GM19238 (cell line): ENCODE measurements around the gene NGFR.
"Not testable (repeated sequence)": the region's sequence is repeated elsewhere in the genome, so short reads cannot be mapped to it uniquely, and the experiment has no call there.

ENCODE experiments used
- DNase-seq: peaks from one replicate; pipeline ENCODE4 v3.0.0; 2011; ENCODE audit warnings: low spot score; ENCODE audit not compliant: insufficient read length

The NGFR gene

DNA sequence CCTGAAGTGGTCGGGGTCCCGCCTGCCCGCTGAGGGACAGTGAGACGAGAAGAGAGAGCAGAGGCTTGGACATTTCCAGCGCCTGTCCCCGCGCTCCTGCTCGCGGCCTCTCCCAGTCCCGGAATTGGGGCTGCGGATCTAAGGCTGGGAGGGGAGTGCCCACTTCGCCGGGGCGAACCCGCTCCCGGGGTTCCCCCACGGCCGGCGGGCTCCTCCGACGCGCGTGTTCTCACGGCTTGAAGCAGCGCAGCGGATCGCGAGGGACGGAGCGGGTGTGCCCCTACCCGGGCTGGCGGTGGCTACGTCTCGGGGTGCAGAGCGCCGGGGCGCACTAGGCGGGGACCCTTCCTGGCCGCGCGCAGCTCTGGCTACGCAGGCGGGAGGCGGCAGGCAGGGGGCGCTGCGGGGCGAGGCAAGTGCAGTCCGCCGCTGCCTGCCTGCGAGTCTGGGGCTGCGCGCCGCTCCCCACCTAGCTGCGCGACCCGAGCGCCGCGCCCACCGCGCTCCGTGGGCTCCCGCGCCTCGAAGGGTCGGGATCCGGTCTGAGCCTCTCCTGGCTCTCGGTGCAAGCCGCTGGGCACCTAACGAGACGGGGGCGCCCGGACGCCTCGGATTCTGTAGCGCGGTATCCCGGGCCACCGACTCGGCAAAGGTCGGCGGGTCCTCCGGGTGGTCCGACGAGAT, 1.2 kb downstream of the NGFR start:
- DNase-seq, result peak; percentile 84

DNA sequence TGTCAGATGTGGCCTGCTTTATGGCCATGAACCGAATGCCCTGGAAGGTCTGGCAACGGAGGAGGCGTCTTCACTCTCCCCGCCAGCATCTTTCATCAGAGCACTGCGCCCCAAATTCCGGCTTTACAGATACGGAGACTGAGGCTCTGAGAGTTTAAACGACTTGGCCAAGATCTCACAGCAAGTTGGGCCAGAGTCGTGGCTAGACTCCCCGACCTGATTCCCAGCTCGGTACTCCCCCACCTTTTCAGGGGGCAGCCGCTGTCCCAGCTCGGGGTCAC, 1.7 kb downstream of the NGFR start:
- no peak for DNase-seq

DNA sequence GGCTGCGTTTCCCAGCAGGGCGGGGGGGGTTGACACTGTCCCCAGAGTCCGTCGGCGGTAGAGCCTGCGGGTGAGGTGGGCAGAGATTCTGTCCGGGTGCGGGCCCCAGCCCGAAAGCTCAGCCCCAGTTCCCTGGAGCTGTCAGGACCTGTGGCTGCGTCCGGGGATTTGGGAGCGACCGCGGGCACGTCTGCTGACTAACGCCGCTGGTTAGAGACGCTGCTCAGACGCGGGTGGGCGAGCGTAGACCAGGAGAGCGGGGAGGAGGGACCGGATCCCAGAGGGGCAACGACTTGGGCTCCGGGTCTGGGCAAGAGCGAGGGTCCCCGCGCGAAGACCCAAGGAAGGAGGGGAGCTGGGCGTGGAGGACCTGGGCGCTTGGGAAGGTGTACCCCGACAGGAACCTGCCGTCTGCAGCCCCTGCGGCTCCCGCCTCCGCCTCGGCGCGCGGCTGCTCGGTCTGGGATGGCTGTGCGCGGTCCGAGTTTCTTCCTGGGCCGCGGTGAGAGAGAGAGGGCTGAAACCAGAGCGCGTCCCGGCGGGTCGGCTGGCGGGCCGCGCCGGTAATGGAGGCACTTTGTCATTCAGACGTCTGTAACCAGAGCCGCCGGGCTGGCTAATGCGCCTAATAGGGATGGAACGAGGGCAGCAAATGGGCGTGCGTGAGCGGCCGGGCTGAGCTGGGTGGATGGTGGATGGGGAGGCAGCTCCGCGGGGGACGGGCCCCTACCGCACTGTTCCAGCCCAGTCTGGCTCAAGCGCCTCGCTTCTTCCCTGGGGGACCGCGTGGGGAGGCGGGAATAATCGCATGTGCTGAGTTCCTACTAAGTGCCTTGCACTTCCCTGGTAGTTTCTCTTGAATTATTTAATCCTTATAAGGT, 2.3 kb downstream of the NGFR start:
- no peak for DNase-seq

DNA sequence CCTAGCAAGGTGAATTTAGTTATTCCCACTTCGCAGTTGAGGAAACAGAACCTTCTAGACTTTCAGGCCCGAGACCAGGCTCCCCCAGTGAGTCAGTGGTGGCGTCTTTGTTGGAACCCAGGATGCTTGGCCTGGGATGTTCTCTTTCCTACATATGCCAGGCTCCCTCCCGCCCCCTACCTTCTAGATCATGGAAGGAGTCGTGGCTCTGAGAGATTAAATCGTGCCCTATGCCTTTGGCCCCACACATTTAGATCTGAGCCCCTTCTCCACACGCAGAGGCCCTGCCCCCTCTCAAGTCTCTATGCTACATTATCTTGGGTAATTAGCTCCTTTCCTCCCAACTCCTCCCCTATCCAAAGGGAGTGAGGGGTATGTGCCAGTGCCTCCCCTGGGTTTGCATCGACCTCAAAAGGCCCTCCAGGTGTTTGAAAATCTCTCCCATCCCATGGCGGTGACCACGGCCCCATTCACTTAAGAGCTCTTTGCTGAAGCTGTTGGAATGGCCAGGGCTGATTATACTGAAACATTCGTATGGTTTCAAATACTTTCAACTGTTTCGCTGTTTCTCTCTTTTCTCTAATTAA, 3.0 kb downstream of the NGFR start:
- no peak for DNase-seq

DNA sequence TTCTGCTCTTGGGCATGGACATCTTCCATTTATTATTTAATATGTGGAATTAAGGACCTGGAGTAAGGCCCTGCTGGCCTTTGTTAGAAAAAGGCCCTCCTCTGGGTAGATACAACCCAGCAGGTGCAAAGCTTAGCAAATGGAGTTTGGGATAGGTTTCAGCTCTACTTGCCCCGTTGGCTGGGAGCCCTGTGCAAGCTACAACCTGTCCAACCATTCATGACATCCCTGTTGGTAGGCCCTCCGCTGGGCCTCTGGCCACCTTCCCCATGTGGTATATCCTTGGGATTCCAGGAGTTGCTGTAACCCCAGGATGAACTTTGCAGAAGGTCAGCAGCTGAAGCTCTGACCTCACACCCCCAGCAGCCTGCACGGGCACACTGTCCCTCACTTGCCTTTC, 6.4 kb downstream of the NGFR start:
- no peak for DNase-seq

DNA sequence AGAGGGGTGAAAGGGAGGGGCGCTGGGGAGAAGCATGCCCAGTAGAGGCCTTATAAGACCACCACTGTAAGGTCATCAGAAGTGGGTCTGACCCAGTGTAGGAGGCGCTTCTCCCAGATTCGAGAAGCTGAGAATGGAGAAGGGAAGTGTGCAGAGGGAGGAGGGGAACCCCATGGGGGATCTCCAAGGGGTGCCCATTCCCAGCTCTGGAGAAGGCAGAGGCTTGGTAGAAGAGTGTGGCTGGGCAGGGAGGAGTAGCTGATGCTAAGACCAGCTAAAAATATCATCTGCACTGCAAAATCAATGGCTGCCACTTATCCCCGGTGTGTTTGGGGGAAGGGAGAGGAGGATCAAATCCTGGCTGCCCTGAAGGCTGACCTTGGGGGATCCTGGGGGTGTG, 7.2 kb downstream of the NGFR start:
- no peak for DNase-seq

DNA sequence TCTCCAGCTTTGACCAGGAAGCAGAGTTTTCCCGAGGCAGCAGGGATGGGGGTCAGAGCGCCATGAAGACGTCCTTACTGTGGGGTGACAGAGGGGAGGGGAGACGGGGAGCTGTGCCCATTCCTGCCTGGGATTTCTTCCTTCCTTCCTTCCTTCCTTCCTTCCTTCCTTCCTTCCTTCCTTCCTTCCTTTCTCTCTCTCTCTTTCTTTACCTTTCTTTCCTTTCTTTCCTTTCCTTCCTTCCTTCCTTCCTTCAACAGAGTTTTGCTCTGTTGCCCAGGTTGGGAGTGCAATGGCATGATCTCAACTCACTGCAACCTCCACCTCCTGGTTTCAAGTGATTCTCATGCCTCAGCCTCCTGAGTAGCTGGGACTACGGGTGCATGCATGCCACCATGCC, 7.6 kb downstream of the NGFR start:
- not testable (repeated sequence) for DNase-seq

DNA sequence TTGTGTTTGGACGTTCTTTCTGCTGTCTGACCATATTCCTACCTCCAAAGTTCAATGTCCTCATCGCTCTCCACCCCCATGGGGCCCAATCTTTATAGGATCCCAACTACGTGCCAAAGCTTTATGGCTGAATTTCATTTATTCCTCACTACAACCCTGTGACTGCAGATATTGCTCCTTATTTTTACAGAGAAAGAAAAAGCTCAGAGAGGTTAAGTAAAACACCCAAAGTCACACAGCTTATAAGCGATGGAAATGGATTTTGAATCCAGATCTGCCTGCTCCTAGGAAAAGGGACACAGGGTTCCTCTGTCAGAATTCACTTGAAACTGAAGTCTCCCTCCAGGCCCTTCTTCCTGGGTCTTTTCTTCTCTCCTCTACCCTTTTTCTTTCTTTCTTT, 9.3 kb downstream of the NGFR start:
- no peak for DNase-seq

DNA sequence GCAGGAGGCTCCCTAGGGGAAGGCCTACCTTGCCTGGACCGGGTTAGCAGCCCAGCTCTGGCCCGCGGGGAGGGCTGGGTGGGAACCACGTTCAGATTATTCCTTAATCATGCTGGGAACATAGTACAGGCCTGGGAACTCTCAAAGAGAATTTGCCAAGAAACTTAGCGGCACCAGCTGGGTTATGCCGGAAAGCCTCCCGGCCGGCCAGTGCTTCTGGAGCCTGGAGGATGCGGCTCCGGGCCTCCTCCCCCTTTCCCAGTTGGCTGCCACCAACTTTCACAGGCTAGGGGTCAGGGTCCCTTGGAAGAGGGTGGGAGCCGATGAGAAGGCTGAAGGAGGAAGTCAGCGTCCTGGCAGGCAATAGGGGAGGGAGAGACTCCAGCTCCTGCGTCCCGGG, 10.8 kb downstream of the NGFR start:
- DNase-seq, result no peak

DNA sequence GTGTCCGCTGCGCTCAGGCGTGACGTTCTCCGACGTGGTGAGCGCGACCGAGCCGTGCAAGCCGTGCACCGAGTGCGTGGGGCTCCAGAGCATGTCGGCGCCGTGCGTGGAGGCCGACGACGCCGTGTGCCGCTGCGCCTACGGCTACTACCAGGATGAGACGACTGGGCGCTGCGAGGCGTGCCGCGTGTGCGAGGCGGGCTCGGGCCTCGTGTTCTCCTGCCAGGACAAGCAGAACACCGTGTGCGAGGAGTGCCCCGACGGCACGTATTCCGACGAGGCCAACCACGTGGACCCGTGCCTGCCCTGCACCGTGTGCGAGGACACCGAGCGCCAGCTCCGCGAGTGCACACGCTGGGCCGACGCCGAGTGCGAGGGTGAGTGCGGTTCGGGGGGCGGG, 11.2 kb downstream of the NGFR start:
- DNase-seq, result no peak

DNA sequence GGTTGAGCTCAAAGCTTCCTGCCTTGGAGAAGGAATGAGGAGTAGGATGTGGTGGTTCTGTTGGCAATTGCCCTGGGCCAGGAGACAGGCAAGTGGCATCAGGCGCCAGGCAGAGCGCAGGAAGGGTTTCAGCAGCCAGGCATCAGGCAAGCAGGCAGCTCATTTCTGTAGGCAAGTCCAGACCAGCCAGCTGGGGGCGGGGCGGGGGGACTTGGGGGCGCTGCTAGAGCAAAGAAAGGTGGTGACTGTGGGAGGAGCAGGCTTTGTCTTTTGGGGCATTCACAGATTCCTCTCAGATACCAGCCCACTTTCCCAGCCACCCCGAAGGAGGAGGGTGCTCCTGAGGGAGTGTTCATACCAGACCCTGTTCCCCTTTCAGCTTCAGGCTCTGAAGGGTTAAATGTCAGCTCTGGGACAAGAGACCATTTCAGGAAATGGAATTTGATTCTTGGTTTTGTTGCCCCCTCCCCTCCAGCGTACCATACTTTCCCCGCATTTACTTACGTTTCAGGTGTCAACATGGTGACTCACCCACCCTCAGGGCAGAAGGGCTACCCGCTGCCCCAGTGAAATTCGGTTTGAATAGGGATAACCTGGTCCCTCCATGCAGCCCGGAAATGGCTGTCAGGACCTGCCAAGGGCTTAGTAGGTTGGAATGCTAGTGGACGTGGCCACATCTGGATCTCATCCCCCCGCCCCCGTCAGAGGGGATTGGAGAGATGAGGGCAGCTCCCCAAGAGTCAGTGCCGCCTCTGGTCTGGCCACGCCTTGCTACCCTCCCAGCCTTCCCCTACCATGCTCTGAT, 13.2 kb downstream of the NGFR start:
- DNase-seq, result no peak

DNA sequence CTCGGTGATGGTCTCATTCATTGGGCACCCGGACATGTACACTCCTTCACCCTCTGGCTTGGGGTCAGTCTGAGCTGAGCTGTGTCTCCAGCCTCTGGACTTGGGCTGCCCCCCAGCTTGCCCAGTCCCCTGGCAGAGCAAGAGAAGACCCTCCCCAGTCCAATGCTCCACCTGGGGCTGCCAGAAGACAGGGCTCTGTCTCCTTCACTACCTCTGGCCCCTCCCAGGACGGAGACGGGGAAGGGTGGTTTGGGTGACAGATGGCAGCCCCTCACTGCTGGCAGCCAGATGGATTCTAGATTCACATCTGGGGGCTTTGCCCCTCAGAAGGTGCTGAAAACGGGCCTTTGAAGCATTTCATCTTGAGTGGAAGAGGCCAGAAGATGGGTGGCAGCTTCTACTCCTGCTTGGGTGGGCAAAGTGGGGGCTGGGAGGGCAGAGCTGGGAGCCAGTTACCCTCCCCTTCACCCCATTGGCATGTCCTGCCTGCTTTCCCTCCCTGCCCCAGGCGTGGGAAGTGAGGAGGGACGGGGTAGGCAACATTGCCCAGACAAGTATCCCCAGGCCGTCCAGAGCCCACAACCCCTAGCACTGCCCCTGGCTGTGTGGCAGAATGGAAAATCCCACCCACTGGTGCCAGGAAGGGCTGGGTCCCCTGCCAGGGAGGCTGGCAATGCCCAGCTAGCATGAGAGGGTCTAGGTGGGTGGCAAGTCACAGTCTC, 13.9 kb downstream of the NGFR start:
- no peak for DNase-seq

DNA sequence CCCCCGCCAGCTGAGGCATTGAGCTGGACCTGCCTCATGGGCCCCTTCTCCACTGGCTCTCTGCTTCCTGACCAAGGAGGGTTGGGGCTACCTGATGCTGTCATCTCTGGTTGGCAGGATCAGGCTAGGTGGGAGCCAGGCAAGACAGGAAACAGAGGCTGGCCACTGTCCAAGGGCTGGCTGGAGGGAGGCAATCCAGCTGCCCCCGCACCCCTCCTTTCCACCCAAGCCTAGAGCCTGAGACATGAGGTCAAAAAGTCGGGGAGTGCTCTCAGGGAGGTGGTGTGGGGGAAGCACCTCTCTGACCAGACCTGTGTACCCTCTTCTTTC, 14.5 kb downstream of the NGFR start:
- DNase-seq, result no peak

DNA sequence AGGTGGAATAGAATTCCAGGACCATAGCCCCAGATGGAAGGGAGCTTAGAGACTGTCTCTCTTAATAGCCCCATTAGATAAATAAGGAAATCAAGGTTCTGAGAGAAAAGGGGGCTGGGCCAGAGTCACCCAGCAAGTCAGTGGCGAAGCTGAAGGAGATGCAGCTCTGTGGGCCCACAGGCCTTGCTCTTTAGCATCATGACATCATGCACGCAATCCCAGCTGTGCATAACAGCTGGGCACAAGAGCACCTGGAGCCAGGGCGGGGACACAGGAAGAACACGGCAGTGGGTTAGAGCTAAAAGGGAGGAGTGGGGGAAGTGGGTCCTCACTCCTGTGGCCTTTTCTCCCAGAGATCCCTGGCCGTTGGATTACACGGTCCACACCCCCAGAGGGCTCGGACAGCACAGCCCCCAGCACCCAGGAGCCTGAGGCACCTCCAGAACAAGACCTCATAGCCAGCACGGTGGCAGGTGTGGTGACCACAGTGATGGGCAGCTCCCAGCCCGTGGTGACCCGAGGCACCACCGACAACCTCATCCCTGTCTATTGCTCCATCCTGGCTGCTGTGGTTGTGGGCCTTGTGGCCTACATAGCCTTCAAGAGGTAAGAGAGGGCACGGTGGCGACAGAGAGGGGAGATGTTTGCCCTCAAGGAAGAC, 15.1 kb downstream of the NGFR start:
- DNase-seq, result no peak

DNA sequence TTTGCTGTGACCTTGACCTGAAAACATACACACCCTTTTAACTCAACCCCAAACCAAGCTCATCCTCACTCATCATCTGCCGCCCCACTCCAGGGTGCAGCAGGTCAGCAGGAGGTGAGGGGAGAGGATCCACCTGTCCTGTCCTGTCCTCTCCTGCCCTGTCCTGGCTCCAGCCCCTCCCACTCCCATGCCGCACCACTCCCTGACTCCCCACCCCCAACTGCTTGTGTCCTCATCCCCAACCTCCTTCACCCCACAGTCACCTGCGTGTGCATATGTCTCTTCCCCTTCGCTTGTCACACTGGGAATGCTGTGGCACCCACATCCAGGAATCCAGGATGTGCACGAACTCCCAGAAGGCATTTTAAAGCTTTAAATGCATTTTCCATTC, 15.6 kb downstream of the NGFR start:
- no peak for DNase-seq

DNA sequence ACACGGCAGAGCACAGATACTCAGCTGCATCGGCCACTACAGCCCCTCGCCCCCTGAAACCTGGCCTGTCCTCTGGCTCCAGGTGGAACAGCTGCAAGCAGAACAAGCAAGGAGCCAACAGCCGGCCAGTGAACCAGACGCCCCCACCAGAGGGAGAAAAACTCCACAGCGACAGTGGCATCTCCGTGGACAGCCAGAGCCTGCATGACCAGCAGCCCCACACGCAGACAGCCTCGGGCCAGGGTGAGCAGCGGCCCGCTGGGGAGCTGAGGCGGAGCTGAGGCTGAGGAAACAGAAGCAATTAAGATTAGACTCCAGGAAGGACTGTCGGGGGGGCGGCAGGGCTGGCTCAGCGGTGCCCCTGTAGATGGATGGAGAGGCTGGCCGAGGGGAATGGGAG, 16.7 kb downstream of the NGFR start:
- DNase-seq, result no peak

DNA sequence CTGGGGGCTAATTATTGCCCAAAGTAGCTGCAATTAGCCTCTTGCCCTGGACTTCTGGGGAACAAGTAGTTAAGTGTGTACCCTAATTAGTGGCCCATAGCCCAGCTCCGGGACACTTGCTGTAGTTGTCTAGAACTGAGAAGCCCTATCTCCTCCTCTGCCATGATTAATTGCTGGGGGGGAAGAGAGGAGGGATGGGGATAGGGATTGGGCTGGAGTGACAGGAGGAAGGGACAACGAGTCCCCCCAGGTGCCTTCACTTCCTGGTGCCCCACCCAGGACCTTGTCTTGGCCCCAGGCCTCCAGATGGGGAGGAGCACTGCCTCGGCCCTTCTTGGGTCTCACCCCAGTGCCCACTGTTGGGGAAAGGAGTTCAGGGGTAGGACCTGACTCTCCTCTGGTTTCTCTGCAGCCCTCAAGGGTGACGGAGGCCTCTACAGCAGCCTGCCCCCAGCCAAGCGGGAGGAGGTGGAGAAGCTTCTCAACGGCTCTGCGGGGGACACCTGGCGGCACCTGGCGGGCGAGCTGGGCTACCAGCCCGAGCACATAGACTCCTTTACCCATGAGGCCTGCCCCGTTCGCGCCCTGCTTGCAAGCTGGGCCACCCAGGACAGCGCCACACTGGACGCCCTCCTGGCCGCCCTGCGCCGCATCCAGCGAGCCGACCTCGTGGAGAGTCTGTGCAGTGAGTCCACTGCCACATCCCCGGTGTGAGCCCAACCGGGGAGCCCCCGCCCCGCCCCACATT, 17.4 kb downstream of the NGFR start:
- no peak for DNase-seq

DNA sequence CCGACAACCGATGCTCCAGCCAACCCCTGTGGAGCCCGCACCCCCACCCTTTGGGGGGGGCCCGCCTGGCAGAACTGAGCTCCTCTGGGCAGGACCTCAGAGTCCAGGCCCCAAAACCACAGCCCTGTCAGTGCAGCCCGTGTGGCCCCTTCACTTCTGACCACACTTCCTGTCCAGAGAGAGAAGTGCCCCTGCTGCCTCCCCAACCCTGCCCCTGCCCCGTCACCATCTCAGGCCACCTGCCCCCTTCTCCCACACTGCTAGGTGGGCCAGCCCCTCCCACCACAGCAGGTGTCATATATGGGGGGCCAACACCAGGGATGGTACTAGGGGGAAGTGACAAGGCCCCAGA, 17.9 kb downstream of the NGFR start:
- DNase-seq, result no peak

DNA sequence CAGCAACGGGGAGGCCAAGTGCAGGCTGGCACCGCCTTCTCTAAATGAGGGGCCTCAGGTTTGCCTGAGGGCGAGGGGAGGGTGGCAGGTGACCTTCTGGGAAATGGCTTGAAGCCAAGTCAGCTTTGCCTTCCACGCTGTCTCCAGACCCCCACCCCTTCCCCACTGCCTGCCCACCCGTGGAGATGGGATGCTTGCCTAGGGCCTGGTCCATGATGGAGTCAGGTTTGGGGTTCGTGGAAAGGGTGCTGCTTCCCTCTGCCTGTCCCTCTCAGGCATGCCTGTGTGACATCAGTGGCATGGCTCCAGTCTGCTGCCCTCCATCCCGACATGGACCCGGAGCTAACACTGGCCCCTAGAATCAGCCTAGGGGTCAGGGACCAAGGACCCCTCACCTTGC, 18.5 kb downstream of the NGFR start:
- no peak for DNase-seq

DNA sequence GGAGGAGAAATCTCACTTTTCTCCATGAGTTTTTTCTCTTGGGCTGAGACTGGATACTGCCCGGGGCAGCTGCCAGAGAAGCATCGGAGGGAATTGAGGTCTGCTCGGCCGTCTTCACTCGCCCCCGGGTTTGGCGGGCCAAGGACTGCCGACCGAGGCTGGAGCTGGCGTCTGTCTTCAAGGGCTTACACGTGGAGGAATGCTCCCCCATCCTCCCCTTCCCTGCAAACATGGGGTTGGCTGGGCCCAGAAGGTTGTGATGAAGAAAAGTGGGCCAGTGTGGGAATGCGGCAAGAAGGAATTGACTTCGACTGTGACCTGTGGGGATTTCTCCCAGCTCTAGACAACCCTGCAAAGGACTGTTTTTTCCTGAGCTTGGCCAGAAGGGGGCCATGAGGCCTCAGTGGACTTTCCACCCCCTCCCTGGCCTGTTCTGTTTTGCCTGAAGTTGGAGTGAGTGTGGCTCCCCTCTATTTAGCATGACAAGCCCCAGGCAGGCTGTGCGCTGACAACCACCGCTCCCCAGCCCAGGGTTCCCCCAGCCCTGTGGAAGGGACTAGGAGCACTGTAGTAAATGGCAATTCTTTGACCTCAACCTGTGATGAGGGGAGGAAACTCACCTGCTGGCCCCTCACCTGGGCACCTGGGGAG, 19.1 kb downstream of the NGFR start:
- DNase-seq, result no peak
